Lung (tissue), 12 donors: ENCODE measurements around the gene MAML3. TPM values are rescaled to one million over a fixed set of nuclear protein-coding genes. Genes with fewer than 3 reads are reported as not detected.

Source experiments
- ATAC-seq: fragments of 200-7000 bp; cut with Tn5 transposase; one replicate; pipeline ENCODE4 v1.9.1; 2020; ENCODE audit warnings: moderate number of reproducible peaks; ENCODE audit not compliant: insufficient read depth, low FRiP score
- DNase-seq, 3 donors: peaks; one replicate each; pipeline ENCODE4 v3.0.0-alpha.2; 2013 to 2017
- H3K27ac ChIP-seq, 2 donors: one replicate each; pipeline ENCODE4 v1.5.1; 2013; ENCODE audit warnings: mild to moderate bottlenecking in 2 of 2, moderate library complexity in 2 of 2, control low read depth in 1 of 2, inconsistent platforms in 1 of 2, low read depth in 1 of 2, low read length in 1 of 2
- H3K27me3 ChIP-seq, 3 donors: one replicate each; pipeline ENCODE4 v1.5.1; 2013; ENCODE audit warnings: low read length in 2 of 3; ENCODE audit not compliant: control insufficient read depth in 3 of 3, insufficient read depth in 3 of 3
- H3K36me3 ChIP-seq, 4 donors: one replicate each; pipeline ENCODE4 v1.5.1; 2013; ENCODE audit warnings: low read length in 4 of 4, mild to moderate bottlenecking in 1 of 4, moderate library complexity in 1 of 4; ENCODE audit not compliant: control insufficient read depth in 4 of 4, insufficient read depth in 4 of 4
- H3K4me1 ChIP-seq, 5 donors: one replicate each; pipeline ENCODE4 v1.5.1; 2013; ENCODE audit warnings: low read length in 5 of 5, mild to moderate bottlenecking in 2 of 5, moderate library complexity in 1 of 5; ENCODE audit not compliant: control insufficient read depth in 5 of 5, insufficient read depth in 5 of 5
- H3K4me3 ChIP-seq: one replicate; pipeline ENCODE4 v1.5.1; 2013; ENCODE audit warnings: mild to moderate bottlenecking, control low read depth, moderate library complexity
- H3K9ac ChIP-seq, 2 donors: one replicate each; pipeline ENCODE4 v1.5.1; 2013; ENCODE audit warnings: low read length in 2 of 2, control low read depth in 1 of 2; ENCODE audit not compliant: insufficient read depth in 1 of 2
- H3K9me3 ChIP-seq, 4 donors: one replicate each; pipeline ENCODE4 v1.5.1; 2013; ENCODE audit warnings: low read length in 3 of 4, mild to moderate bottlenecking in 1 of 4, moderate library complexity in 1 of 4; ENCODE audit not compliant: control insufficient read depth in 4 of 4, insufficient read depth in 3 of 4
- WGBS, 2 donors: extraction: QIAGEN DNeasy Blood & Tissue Kit; methylation state at CpG; one replicate each; pipeline ENCODE4 v1.1.7; 2013; 5-methylcytosine and 5-hydroxymethylcytosine counted together
- polyA plus RNA-seq, 2 donors: library from polyadenylated mRNA; stranded (reverse); fragments of 200-250 nt; gene quantifications; one replicate each; pipeline ENCODE4 v1.2.1, GENCODE V29; 2013
- total RNA-seq, 2 donors: library from RNA; depleted of rRNA in 1 of 2; stranded (reverse); fragments of >200 nt in 1 of 2; gene quantifications; one replicate each; pipeline ENCODE4 v1.2.1, GENCODE V29; 2014 to 2021
- TF ChIP-seq, protein P1 (sequence below): IDR thresholded peaks from 2 replicates; pipeline ENCODE4 v1.5.1; 2012; ENCODE audit warnings: mild to moderate bottlenecking; ENCODE audit errors: control extremely low read depth, extremely low read depth
- donor health status: control.
- donor health status: control.
- donor health status: Bipolar disorder and iron deficiency.
- donor health status: healthy.
- donor health status: DM: yes; HTN: yes; CAD: no.

Gene MAML3
- total and polyA plus RNA-seq, 4 donors: 3.0 to 16.4 (median 8.5) TPM

DNA sequence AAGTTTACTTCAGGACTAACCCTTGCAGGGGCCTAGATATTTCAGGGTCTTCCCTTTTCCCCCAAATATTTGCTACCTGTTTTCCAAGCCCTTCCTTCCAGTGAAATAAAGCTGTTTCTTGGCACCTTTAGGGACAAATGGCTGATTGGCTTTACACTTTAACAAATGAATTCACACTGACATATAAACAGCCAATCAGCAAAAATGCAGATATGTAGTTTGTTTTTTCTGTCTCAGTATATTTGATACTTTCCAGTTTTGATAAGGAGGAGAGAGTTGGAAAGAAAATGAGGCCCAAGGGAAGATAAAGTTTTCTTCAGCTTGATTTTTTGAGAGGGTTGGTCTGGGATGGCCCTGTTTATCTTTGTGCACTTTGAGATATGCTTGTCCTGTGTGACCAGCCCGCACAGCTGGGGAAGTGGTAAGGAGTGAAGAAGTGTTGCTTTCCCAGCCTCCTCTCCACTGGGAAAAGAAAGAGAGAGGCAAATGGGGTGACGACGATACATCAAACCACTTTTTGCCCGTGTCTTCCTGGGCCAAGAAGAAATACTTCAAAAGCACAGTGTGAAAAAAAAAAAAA lies 420.9 kb downstream of the MAML3 start:
- 72 to 84% methylated on average over 4 of the region's 4 CpGs for WGBS, 2 donors
- Histone ChIP-seq H3K27ac (no peak overlapping the region), H3K4me1 (peaks cover 4 to 34% (median 8%) of the 10 kb centered on the region in 5 donors), H3K4me3 (no peak overlapping the region), H3K27me3 (no peaks in the 10 kb centered on the region), H3K9me3 (no peaks in the 10 kb centered on the region), H3K36me3 (peaks cover 0 to 11% (median 8%) of the 10 kb centered on the region in 4 donors), H3K9ac (peak overlapping the region in 1 of 2 donors; percentile 47)
- TF ChIP-seq, protein P1, sequence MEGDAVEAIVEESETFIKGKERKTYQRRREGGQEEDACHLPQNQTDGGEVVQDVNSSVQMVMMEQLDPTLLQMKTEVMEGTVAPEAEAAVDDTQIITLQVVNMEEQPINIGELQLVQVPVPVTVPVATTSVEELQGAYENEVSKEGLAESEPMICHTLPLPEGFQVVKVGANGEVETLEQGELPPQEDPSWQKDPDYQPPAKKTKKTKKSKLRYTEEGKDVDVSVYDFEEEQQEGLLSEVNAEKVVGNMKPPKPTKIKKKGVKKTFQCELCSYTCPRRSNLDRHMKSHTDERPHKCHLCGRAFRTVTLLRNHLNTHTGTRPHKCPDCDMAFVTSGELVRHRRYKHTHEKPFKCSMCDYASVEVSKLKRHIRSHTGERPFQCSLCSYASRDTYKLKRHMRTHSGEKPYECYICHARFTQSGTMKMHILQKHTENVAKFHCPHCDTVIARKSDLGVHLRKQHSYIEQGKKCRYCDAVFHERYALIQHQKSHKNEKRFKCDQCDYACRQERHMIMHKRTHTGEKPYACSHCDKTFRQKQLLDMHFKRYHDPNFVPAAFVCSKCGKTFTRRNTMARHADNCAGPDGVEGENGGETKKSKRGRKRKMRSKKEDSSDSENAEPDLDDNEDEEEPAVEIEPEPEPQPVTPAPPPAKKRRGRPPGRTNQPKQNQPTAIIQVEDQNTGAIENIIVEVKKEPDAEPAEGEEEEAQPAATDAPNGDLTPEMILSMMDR: no peak
- ATAC-seq (no peak), DNase-seq (peak; percentile 51 to 70 (median 64))

DNA sequence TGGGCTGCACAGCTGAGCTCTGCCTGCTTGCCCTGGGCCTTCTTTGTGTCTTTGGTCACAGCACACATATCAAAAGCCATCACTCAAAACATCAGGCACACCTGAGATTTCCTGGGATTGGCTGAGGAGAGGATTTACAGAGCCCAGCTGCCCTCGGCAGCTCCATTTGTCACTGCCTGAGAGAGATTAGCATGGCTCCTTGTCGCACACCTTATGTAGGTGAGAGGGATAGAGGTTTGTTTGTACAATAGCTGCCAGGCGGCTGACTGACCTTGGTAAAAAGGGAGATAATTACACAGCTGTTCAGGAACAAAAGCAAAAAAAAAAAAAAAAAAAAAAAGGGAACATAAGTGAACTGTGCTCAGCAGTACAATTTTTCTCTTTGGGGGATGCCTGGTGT lies 425.1 kb downstream of the MAML3 start:
- WGBS, 2 donors: 92 to 93% methylated on average over 3 of the region's 3 CpGs
- DNase-seq (no peak), ATAC-seq (no peak)
- Histone ChIP-seq H3K27ac (no peak overlapping the region), H3K9me3 (no peaks in the 10 kb centered on the region), H3K4me1 (peaks cover 0 to 12% (median under 1%) of the 10 kb centered on the region in 5 donors), H3K36me3 (peaks cover 0 to 19% (median 14%) of the 10 kb centered on the region in 4 donors), H3K4me3 (no peak overlapping the region), H3K27me3 (no peaks in the 10 kb centered on the region), H3K9ac (no peak overlapping the region)
- TF ChIP-seq, protein P1: no peak

DNA sequence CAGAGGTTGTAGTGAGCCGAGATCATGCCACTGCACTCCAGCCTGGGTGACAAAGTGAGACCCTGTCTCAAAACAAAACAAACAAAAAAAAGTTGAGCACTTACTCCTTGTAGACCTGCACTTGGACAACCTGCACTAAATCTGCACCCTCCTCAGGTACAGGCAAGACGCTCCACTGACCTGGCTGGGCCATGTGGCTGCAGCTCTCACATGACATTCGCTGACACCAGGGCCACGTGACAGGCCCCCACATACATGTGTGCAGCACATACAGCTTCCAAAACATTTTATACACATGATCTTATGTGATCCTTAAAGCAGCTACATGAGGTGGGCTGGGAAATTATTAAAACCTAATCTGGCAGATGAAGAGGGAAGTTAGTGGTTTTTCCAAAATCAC lies 425.8 kb downstream of the MAML3 start:
- Histone ChIP-seq H3K4me1 (peaks cover 0 to 5% (median 0%) of the 10 kb centered on the region in 5 donors), H3K27me3 (no peaks in the 10 kb centered on the region), H3K9me3 (no peaks in the 10 kb centered on the region), H3K36me3 (peaks cover 0 to 19% (median 14%) of the 10 kb centered on the region in 4 donors), H3K9ac (no peak overlapping the region), H3K4me3 (no peak overlapping the region), H3K27ac (no peak overlapping the region)
- WGBS, 2 donors: 95 to 99% methylated on average over 4 of the region's 4 CpGs
- ATAC-seq (no peak), DNase-seq (no peak)
- TF ChIP-seq, protein P1: no peak

DNA sequence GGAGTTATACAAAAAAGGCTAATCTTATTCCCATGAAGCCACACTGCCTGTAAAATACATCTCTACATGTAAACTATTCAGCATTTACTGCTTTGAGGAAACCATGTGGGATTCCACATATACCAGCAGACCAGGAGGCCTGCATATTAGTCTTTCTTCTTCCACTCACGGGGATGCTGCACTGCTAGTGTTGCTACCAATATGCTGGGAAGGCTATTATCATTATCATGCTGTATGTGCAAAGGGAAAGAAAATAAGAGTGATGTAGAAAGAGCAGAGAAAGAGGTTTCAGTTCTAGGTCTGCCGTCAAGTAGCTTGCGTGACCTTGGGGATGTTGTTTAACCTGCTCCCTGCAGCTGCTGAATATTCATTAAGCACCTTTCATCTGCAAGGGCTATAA lies 427.4 kb downstream of the MAML3 start:
- 91 to 92% methylated on average over 3 of the region's 3 CpGs for WGBS, 2 donors
- Histone ChIP-seq H3K4me3 (no peak overlapping the region), H3K27ac (no peak overlapping the region), H3K4me1 (no peaks in the 10 kb centered on the region), H3K9ac (no peak overlapping the region), H3K36me3 (peaks cover 0 to 19% (median 14%) of the 10 kb centered on the region in 4 donors), H3K9me3 (no peaks in the 10 kb centered on the region), H3K27me3 (no peaks in the 10 kb centered on the region)
- DNase-seq: no peak
- TF ChIP-seq, protein P1: no peak
- no peak for ATAC-seq
